NCI-H146 (cell line): ENCODE data around the gene AP2B1.

ENCODE experiments used
- DNase-seq: peaks from one replicate; lab custom pipeline; 2025; lab: John Stamatoyannopoulos, UW

AP2B1 gene

DNA sequence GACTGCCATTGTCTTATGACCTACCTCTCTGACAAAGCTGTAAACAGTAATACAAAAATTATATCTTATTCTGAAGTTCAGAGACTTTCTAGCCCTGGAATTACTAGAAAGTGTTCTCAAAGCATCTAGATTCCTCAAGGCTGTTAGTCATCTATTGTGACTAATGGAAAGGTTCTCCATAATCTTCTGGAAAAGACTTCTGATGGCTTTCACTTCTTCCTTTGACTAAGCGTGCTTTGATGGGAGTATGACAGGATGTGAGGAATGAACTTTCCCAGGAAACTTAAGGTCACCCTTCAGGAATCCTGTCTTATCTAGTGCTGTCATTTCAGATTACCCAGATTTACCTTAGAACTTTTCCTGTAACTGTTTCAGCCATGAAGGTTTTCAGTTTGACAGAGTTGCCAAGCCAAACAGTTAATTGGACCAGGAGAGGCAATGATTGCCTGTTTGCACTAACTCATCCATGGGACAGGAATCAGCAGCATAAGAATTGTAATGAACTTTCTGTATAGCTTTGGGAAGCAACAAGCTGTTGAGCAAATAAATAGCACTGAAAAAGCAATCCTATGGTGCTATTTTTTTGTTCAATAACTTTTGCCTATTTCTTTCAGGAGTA, 43.5 kb downstream of the AP2B1 start:
- no peak for DNase-seq

DNA sequence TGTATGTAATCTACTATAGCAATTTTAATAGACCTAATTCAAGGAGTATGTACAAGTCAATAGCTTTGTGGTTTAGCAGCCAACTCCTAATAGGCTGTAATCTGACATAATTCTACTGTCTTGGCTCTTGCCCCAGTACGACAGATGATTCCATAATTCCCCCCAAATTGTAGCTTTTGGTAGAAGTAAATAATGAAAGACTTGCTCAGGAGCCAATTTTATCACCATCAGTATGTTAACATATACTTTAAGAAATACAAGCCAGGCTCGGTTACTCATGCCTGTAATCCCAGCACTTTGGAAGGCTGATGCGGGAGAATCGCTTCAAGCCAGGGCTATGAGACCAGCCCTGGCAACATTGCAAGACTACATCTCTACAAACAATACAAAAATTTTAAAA, 53.9 kb downstream of the AP2B1 start:
- DNase-seq = no peak

DNA sequence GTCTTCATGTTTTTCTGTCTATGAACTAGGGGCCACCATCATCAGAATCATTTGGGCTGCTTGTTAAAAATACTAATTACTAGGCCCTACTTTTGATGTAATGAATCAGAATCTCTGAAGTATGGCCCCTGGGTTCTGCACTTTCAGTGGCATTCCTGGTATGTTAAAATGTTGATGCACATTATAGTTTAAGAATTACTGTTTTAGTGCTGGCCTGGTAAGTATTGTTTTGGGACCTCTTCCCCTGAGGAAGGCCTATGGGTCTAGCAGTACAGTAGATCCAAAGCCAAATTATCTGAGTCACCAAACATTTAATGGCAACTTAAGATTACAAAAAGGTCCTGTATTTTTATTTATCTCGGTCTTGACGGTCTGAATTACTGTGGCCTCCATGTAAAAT, 58.8 kb downstream of the AP2B1 start:
- no peak for DNase-seq

DNA sequence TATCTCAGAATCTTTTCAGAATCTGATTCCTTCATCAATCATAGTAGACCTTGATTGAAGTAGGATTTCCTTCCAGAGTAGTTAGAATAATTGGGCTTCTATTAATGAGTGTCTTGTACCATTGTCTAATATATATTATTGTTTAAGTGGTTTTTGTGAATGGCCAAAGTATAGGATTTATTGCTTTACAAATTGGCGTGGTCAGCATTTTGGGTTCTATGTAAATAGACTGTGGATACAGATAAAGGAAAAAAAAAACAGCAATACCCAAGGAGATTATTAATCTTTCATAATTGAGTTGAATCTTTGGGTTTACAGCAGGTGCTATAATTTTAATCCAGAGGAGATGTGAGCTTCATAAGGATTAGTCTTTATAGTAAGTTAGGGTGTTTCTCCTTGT, 64.3 kb downstream of the AP2B1 start:
- DNase-seq = no peak

DNA sequence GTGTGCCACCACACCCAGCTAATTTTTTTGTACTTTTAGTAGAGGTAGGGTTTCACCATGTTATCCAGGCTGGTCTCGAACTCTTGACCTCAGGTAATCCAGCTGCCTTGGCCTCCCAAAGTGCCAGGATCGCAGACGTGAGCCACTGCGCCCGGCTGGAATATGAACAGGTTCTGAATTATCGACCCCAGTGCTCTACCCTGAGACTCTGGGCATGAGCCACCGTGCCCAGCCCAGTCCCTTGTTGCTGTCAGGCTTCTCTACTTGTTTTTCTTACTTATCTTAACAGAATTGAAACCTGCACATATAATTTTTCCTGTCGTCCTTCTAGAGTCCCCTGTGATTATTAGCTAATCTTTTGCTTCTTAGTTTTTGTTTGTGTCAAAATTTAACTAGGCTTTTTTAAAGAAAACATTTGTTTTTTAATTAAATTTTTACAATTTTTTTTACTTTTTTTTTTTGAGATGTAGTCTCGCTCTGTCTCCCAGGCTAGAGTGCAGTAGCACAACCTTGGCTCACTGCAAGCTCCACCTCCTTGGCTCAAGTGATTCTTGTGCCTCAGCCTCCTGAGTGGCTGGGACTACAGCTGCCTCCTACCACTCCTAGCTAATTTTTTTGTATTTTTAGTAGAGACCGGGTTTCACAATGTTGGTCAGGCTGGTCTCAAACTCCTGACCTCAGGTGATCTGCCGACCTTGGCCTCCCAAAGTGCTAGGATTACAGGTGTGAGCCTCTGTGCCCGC, 66.7 kb downstream of the AP2B1 start:
- DNase-seq = no peak

DNA sequence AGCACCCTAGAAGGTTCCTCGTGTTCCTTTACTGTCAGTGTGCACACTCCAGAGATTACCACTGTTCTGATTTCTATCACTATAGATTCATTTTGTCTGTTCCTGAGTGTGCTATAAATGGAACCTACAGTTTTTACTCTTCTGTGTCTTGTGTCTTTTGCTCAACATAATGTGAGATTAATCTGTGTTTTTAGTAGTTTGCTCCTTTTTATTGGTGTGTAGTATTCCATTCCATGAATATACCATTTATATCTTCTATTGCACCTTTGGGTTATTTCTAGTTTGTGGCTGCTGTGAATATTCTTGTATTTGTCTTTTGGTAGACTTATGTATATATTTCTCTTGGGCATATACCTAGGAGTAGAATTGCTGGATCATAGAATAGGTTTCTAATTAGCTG, 68.2 kb downstream of the AP2B1 start:
- DNase-seq = no peak

DNA sequence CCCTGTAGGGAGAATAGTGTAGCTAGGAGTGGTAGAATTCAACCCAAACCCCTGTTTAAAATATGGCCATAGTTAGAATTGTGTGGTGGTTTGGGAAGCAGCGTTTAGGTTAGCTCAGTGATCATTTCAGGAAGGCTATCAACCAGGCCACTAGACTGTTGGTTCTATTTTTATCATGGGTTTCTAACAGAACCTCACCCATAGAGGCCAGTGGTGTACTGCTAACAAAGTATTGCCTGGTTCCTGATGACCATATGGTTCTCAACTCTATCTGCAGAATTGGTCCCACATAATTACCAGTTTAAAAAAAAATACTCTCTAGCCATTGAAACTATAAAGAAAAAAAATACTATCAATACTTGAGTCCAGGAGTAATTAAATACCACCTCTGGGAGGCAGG, 73.8 kb downstream of the AP2B1 start:
- DNase-seq = no peak

DNA sequence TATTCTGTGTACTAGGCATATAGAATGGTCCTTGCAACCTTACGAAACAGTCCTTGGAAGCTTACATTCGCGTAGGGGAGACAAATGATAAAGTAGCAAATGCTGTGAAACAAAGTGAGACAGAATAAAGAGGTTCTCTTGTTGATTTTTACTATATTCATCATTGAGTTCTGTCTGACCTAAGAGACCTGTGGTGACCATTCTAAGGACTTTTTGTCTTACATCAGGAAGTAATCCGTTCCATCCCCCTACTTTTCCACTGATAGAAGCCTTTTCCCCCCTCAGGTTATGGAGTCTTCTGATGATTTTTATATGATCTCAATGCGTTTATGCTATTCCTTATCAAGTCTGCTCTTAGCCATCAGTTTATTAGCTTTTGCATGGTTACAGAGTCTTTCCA, 77.6 kb downstream of the AP2B1 start:
- DNase-seq = no peak

DNA sequence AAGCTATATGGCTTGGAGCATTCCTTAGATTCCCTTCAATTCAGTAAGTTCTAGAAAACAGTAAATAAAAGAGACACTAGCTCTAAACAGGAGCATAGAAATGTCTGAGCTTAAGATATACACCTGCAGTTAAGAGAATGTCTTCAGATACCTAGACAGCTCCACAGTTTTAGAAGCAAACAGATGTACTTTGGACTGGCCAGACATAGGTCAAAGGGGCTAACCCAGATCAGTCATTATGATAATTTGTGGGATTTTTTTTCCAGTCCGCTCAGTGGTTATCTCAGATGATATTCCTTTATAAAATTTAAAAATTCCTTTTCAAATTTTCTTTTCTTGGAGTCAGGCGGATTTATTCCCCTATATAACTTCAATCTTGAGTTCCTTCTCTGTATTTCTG, 78.5 kb downstream of the AP2B1 start:
- DNase-seq = no peak

DNA sequence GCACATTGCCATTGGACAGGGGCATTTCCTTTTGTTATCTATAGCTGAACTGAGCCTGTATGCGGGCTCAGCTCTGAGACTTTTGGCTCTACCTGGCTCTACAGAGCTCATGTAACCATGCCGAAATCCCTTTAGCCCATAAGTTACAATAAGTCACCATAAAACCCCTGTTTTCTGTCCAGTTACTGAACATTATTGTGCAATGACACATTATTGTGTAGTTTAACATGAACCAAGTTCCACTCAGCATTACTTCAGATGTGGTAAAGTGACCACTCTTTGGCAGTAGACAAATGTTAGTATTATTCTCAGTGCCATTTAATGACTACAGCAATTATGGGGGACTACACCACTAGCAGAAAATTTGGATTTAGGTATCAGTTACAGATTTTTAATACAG, 78.9 kb downstream of the AP2B1 start:
- no peak for DNase-seq

DNA sequence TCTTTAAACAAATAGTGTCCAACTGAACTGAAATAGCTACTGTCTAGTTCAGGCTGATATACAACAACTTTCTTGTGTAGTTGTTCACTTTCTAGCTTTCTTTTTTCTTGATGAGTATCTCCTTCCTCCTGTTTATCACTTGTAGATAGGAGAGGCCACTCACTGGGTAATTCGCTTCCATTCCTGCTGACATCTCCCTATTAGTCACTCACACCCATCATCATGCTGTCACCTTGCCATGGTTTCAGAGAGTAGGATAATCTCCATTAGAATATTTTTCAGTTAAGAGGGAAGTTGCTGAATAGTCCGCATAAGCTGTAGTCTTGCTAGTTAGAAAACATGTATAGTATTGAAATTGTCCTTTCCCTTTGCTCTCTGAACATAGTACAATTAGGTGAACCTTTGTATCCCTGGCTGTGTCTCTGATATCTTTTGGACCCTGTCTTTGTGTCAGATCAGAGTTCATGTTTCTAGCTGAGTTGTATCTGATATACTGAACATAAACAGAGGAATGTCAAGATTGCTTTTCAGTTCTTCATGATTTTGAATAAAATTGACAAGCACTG, 79.9 kb downstream of the AP2B1 start:
- no peak for DNase-seq

DNA sequence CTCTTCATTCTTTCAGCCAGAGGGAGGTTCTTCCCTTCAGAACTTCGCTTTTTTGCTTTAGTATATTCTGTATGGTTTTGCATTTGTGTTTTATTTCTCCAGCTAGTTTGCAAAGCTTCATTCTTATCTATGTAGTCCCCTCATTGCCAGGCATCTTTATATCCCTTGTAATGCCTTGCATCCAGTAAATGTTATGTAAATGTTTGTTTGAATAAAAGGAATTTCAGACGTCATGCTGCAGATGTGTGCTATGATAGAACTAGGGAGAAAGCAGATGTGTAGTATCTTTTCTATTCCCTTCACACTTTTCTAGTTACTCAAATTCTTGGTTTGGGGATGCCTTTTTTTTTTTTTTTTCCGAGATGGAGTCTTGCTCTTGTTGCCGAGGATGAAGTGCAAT, 81.7 kb downstream of the AP2B1 start:
- DNase-seq = no peak

DNA sequence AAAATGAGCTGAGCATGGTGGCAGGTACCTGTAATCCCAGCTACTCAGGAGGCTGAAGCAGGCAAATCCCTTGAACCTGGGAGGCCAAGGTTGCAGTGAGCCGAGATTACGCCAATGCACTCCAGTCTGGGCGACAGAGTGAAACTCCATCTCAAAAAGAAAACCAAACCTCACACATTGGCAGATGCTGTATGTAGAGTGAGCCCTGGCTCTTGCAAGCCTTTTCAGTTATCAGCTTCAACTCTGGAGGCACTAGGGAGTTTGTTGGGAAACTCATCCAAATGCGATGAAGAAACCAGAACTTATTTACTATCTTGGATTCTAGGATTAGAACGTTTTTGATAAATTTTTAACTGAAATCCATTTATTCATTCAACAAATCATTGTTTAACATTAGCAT, 87.4 kb downstream of the AP2B1 start:
- no peak for DNase-seq

DNA sequence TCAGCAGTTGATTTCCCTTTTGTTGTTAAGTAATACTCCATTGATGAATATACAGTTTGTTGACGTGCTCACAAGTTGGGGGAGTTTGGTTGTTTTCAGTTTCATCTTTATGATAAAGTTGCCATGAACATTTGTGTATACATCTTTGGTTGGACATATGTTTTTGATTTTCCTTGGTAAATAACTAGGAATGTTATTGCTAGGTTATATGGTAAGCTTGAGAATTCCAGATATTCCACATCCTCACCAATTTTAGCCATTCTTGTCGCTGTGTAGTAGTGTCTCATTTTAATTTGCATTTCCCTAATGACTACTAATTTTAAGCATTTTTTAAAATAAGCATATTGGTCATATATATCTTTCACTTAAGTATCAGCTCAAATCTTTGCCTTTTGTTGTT, 89.3 kb downstream of the AP2B1 start:
- no peak for DNase-seq

DNA sequence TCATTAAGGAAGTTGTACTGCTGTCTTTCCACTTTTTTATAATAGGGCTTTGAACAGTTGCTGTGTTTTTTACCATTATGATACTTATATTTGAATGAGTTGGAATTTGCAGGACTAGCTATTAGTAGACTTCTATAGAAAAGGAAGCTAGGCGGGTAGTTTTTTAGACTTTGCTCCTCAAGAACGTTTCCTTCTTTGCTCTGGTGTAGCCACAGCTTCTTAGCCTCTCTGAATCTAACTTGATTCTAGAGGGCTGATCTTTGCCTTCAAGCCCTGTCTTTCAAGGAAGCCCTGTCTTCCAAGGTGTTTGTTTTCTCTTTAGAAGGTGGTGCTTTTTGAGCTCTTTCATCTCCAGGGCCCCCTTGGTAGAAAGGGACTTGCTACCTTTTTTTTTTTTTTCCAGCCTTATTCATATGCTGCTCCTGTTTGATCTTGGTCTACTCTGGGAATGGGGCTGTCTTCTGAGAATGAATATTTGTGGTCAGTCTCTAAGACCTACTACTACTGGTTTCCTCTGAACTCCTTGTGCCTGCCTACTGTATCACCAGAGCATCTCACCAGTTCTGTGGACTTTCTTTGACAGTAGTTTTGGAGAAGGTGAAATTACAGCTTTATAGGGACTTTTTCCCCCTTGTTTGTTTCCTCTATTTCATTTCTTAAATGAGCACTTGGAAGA, 92.0 kb downstream of the AP2B1 start:
- no peak for DNase-seq

DNA sequence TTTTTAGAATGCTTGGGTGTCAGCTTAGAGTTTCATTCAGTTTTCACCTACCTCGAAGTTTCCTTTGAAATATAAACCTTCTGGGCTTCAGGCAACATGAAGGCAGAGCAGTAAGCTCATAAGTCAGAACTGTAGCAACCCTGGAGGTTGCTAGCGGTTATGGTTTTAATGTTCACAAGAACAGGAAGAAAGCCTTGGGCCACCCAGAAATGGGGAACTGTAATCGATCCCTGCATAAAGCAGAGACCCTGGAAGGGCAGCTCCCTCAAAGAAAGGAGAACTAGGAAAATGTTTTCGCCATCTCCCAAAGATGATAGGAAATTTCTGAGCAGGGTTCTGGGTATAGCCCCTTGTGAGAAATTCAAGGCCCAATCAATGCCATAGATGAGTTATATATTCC, 96.5 kb downstream of the AP2B1 start:
- no peak for DNase-seq

DNA sequence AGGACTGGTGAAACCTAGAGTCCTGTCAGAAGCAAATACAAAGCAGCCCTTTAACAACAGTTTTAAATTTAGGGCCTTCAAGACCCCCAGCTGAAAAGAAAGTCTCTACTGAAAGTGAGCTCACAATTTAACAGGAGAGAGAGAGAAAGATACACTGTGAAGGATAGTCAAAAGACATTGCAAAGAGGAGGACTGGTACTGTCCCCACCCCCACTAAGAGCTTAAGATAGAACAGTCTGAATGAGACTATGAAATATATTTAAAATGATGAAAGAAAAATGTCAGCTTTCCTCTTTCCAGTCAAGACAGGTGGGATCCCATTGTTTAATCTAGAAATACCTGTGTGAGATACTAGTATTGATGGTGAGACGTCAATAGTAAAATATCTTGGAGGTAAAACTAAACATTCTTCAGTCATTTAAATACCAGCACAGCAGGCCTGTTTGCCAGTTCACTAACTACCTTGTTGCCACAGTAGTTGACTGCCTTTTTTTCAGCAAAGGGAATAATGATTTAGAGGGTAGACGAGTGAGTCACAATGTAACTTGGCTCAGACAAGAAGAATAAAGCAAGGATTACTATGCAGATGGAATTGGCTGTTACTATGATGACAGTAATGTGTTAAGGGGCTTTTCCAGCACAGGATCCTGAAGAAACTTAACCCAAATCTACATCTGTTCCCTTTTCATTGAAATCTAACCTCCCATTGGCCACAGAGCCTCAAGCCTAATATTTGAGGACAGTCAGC, 97.1 kb downstream of the AP2B1 start:
- no peak for DNase-seq

DNA sequence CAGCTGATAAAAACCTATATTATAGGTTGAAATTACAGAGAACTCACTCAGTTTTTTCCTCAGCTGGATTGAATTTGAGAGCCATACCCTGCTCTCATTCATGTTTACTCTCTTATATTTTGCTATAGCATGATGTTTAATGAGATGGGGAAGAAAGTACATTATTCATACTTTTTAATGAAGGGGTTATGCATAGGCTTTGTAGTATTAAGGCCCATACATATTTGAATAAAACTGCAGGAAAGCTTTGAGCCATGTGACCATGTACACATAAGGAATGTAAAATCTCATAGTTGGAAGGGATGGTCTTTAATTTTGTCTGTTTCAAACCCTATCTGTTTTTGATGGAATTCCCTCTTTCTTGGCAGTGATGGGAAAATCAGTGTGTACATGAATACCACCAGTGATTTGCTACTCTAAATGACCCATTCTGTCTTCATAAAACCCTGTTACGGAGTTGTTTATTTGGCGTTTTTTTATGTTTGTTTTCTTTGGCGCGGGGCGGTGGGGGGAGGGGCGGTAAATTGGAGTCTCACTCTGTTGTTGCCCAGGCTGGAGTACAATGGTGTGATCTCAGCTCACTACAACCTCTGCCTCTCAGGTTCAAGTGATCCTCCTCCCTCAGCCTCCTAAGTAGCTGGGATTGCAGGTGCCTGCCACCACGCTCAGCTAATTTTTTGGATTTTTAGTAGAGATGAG, 105.5 kb downstream of the AP2B1 start:
- no peak for DNase-seq

DNA sequence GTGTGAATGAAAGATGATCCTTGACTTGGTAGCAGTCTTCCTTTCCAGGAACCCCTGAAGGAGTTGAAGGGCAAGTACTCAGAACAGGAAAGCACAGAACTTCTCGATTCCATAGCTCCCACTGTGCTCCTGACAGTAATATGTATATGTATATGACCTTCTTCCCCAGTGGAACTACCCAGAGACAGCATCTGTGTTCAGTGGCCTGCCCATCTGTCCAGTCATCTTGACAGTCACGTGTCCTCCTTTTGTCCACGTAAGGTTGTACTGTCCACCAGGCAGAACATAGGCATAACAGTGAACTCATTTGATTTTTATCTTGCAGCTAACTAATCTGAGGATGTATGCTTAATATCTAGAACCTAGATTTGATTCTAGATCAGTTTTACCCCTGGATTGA, 106.5 kb downstream of the AP2B1 start:
- no peak for DNase-seq

DNA sequence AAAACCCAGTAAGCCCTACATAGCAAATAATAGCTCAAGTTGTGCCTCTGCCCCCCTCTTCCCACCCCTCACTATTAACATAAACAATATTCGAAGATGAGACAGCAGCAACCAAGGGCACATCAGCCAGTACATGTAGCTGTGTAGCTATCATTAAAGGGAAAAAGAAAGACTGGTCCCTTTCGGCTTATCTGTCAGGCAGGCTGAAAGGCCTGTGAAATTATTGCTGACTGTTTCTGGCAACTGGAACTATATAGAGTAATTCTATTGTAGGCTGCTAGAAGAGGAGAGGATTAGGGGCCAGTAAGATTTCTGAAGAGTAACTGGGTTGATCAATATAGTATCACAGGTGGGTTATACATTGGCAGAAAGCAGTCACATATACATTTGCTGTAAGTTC, 107.8 kb downstream of the AP2B1 start:
- DNase-seq = no peak

DNA sequence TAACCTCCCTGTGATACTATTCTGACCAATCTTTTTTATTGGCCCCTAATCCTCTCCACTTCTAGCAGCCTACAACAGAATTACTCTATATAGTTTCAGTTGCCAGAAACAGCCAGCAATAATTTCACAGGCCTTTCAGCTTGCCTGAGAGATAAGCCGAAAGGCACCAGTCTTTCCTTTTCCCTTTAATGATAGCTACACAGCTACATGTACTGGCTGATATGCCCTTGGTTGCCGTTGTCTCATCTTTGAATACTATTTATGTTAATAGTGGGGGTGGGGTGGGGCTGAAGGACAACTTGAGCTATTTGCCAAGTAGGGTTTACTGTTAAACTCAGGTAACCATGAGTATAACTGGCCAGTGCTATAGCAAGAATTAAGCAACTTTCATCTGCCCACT, 108.5 kb downstream of the AP2B1 start:
- DNase-seq = no peak

DNA sequence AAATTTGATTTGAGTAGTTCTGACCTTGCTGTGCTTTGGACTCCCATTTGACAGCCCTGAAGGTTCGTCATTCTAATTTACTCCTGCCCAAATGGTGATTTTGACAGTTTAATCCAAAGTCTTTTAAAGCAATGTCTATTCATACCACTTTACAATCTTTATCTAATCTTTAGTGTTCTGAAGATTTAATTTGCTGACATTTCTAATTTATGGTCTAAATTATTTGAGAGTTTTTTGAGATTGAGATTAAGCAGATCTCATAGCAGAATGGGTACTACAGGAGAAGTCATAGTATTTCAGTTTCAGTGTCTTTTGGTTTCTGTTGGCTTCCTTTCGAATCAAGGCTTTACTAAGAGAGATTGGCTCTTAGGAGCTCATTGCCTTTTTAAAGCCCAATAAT, 111.7 kb downstream of the AP2B1 start:
- DNase-seq = no peak
